ENCODE results near the gene SFXN2. TPM values are rescaled to one million over a fixed set of nuclear protein-coding genes. Genes with fewer than 3 reads are reported as not detected.

The SFXN2 gene
- total RNA-seq, 2 experiments from 2014 or later: 6.4 to 7.6 TPM

DNA sequence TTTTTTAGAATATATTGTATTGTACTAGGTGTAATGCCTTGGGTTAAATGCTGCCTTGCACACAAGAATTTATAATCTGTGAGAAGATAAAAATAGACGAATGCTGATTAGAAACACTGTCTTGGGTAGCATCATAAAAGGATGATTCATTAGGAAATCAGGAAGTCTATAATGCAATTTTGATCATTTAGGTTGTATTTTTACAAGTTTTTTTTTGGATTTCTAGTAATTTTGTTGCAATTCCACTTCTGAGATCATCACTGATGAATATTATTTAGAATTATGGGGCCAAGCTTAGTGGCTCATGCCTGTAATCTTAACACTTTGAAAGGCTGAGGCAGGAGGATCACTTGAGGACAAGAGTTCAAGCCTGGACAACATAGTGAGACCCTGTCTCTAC lies 58.9 kb downstream of the SFXN2 start:
- TF ChIP-seq, protein P1, sequence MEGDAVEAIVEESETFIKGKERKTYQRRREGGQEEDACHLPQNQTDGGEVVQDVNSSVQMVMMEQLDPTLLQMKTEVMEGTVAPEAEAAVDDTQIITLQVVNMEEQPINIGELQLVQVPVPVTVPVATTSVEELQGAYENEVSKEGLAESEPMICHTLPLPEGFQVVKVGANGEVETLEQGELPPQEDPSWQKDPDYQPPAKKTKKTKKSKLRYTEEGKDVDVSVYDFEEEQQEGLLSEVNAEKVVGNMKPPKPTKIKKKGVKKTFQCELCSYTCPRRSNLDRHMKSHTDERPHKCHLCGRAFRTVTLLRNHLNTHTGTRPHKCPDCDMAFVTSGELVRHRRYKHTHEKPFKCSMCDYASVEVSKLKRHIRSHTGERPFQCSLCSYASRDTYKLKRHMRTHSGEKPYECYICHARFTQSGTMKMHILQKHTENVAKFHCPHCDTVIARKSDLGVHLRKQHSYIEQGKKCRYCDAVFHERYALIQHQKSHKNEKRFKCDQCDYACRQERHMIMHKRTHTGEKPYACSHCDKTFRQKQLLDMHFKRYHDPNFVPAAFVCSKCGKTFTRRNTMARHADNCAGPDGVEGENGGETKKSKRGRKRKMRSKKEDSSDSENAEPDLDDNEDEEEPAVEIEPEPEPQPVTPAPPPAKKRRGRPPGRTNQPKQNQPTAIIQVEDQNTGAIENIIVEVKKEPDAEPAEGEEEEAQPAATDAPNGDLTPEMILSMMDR (IDR thresholded peaks at IDR 0.05): no peak
- Histone ChIP-seq H3K9me3 (ENCODE audit: control insufficient read depth in 1 of 2, insufficient read depth in 1 of 2, low read length in 2 of 2) (no peaks in the 10 kb centered on the region), H3K27me3 (ENCODE audit: control insufficient read depth in 1 of 2, insufficient read depth in 2 of 2, low read length in 2 of 2) (no peaks in the 10 kb centered on the region), H3K4me1 (ENCODE audit: insufficient read depth, low read length) (peaks cover 34% of the 10 kb centered on the region), H3K36me3 (ENCODE audit: insufficient read depth, low read length) (peaks cover 11% of the 10 kb centered on the region), H3K27ac (ENCODE audit: low read depth in 1 of 2, low read length in 2 of 2) (no peak overlapping the region), H3K4me3 (ENCODE audit: low read length) (no peak overlapping the region)
- Mint-ChIP-seq H3K27ac (peak overlapping the region; percentile 78), H3K4me1 (ENCODE audit: low read depth) (peaks cover 75% of the 10 kb centered on the region), H3K36me3 (ENCODE audit: low read depth) (peaks cover 23% of the 10 kb centered on the region), H3K4me3 (no peak overlapping the region), H3K27me3 (no peaks in the 10 kb centered on the region), H3K9me3 (no peaks in the 10 kb centered on the region)
- DNase-seq: no peak
- POLR2A ChIA-PET: interaction anchor here (0.7 kb wide), 1 partner anchor 161 kb away, joined by 4 read pairs; no protein-coding TSS in a partner anchor
- ATAC-seq (ENCODE audit: poor library complexity): no peak
- intact Hi-C loops (cut with DNase I, micrococcal nuclease): no loop called here
- CTCF ChIA-PET: no interaction called here

DNA sequence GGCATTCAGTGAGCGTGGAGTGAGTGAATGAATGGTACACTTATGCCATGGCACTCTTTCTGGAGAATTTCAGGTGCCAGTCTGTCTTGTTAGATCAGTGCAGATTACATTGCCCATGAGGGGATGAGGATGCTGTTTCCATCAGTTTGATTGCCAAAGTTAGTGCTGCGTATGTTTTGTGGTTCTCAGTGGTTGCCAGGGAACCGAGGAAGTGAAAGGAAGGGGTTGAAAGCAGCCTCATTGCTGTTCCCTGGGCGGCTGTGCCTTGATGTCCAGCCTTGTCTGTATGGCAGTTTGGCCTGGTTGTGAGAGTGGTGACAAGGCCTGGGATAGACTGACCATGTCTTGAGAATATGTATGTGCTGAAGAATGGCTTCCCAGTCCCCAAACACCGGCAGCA lies 59.5 kb downstream of the SFXN2 start:
- Histone ChIP-seq H3K27me3 (ENCODE audit: control insufficient read depth in 1 of 2, insufficient read depth in 2 of 2, low read length in 2 of 2) (no peaks in the 10 kb centered on the region), H3K36me3 (ENCODE audit: insufficient read depth, low read length) (peaks cover 11% of the 10 kb centered on the region), H3K9me3 (ENCODE audit: control insufficient read depth in 1 of 2, insufficient read depth in 1 of 2, low read length in 2 of 2) (no peaks in the 10 kb centered on the region), H3K4me3 (ENCODE audit: low read length) (no peak overlapping the region), H3K4me1 (ENCODE audit: insufficient read depth, low read length) (peaks cover 34% of the 10 kb centered on the region), H3K27ac (ENCODE audit: low read depth in 1 of 2, low read length in 2 of 2) (no peak overlapping the region)
- Mint-ChIP-seq H3K9me3 (no peaks in the 10 kb centered on the region), H3K36me3 (ENCODE audit: low read depth) (peaks cover 30% of the 10 kb centered on the region), H3K27me3 (no peaks in the 10 kb centered on the region), H3K27ac (peak overlapping the region; percentile 78), H3K4me1 (ENCODE audit: low read depth) (peaks cover 80% of the 10 kb centered on the region), H3K4me3 (no peak overlapping the region)
- intact Hi-C loops (cut with DNase I, micrococcal nuclease): no loop called here
- DNase-seq: peak in 6 of 14 experiments; percentile 8 to 58 (median 44)
- peak; percentile 45 for ATAC-seq (ENCODE audit: poor library complexity)
- POLR2A ChIA-PET: interaction anchor here (2.6 kb wide), 1 partner anchor 31 kb away, joined by 8 read pairs; the partner anchor contains the start of gene WBP1L
- CTCF ChIA-PET: interaction anchor here (2.3 kb wide), 1 partner anchor 21 kb away, joined by 8 read pairs; no protein-coding TSS in a partner anchor
- TF ChIP-seq, protein P1 (IDR thresholded peaks at IDR 0.05): no peak

DNA sequence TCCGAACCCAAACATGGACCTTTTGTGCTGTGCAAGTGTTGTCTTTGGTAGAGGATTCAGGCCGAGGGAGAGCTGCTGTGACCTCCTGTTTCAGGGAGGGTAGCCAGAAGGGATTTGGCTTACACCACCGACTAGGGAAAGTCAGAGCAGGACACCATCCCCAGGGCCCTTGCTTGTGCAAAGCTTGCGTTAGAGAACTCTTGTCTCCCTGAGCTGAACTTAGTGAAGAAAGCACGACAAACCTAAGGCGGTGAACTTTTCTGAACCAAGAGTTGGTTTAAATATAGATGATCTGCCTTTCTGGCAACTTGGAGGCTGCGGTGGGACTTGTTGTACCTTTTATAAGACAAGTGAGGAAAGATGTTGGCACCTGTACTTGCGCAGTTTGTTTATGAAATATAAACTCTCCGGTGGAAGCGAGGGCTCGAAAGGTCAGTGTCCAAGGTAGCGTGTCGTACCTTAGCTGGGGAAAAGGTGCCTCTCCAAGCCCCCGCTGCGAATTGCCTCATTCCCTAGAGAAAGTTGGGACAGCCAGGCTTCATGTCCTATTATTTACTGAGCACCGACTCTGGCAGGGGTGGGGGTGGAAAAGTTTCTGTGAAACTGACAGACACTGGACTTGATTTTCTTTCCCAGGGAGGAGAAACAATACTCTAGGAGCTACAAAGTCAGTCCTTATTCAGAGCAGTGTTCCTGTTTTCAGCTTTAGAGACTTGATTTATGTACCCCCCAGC lies 60.9 kb downstream of the SFXN2 start:
- intact Hi-C loops (cut with DNase I, micrococcal nuclease): loop anchor here in 1 of 2 experiments (5.0 kb wide), 1 partner anchor 33 kb away; the partner anchor contains the start of gene WBP1L
- ATAC-seq (ENCODE audit: poor library complexity): no peak
- peaks cover 37% of the 10 kb centered on the region for H3K4me1 ChIP-seq (ENCODE audit: insufficient read depth, low read length)
- peak overlapping the region; percentile 40 for H3K4me3 Mint-ChIP-seq
- H3K4me3 ChIP-seq (ENCODE audit: low read length): no peak overlapping the region
- POLR2A ChIA-PET: interaction anchor here (0.7 to 2.6 kb wide), 2 partner anchors 32 to 74 kb away, joined by 3 to 8 read pairs; partner anchors contain the start of gene WBP1L
- H3K4me1 Mint-ChIP-seq (ENCODE audit: low read depth): peaks cover 76% of the 10 kb centered on the region
- CTCF ChIA-PET: interaction anchor here (0.7 to 2.3 kb wide), 3 partner anchors 9 to 973 kb away, joined by 4 to 8 read pairs (median 4); no protein-coding TSS in a partner anchor
- H3K36me3 Mint-ChIP-seq (ENCODE audit: low read depth): peaks cover 35% of the 10 kb centered on the region
- no peak for DNase-seq
- TF ChIP-seq, protein P1 (IDR thresholded peaks at IDR 0.05): no peak
- no peaks in the 10 kb centered on the region for H3K27me3 Mint-ChIP-seq
- H3K27me3 ChIP-seq (ENCODE audit: control insufficient read depth in 1 of 2, insufficient read depth in 2 of 2, low read length in 2 of 2): no peaks in the 10 kb centered on the region
- H3K27ac Mint-ChIP-seq: peak overlapping the region; percentile 78
- no peaks in the 10 kb centered on the region for H3K9me3 ChIP-seq (ENCODE audit: control insufficient read depth in 1 of 2, insufficient read depth in 1 of 2, low read length in 2 of 2)
- no peaks in the 10 kb centered on the region for H3K9me3 Mint-ChIP-seq
- H3K27ac ChIP-seq (ENCODE audit: low read depth in 1 of 2, low read length in 2 of 2): no peak overlapping the region
- H3K36me3 ChIP-seq (ENCODE audit: insufficient read depth, low read length): peaks cover 5% of the 10 kb centered on the region

Data from CD4-positive, alpha-beta T cell (primary cell).